ENCODE measurements around the gene DISP2.

DISP2 gene

DNA sequence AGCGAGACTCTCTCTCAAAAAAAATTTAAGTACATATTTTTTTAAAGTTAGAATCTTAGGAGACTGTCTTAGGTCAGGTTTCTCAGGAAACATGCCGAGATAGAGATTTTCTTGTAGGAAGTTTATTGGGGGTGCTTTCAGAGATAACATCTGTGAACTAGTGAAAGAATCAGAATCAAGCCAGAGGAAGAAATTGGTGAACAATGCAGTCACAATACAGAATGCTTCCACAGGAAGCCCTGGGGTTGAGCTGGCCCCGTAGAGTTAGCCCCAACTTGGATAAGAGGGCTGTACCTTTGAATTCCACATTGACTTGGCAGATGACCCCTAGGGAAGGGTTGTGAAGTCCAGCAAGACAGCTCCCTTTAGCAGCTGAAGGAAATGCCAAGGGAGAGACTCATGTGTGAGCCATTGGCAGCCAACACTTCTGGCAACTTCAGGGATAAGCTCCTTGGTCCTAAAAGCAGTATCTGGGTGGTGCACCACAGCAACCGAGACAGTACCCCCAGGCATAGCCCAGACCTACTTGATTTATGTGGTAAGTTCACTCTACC, 43.2 kb upstream of the DISP2 start:
- Histone ChIP-seq H3K36me3 (no peaks in the 10 kb centered on the region), H3K27me3 (no peaks in the 10 kb centered on the region), H3K4me2 (no peak overlapping the region), H3K4me1 (peaks cover 13% of the 10 kb centered on the region), H4K20me1 (no peaks in the 10 kb centered on the region), H3K27ac (no peak overlapping the region), H3K9me3 (no peaks in the 10 kb centered on the region), H3K9ac (no peak overlapping the region), H3K4me3 (no peak overlapping the region)
- TF ChIP-seq Cebpa-rat (IDR thresholded peaks at IDR 0.05), result no peak

DNA sequence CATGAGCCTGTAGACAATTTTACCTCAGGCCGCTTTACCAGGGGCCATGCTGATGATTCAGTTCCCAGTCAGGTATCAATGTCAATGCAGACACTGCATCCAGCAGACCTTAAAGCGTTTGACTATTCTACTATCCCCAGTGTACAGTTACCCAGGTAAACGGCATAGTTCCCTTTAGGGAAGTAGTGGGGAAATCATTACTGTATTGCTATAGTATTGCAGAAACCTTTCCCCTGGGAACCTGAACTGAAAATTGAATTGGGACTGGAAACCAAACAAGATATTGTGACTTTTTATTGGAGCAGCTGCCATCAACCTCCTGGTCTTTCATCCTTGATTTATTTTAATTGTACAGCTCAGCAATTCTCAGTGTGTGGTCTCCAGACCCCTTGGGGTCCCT, 41.1 kb upstream of the DISP2 start:
- no peak for TF ChIP-seq Cebpa-rat (IDR thresholded peaks at IDR 0.05)
- Histone ChIP-seq H3K9me3 (no peaks in the 10 kb centered on the region), H4K20me1 (no peaks in the 10 kb centered on the region), H3K4me2 (peak overlapping the region; percentile 18; the same call in 1 of the 2 replicates), H3K27ac (no peak overlapping the region), H3K4me1 (peaks cover 8% of the 10 kb centered on the region; the same call in 1 of the 2 replicates), H3K9ac (no peak overlapping the region), H3K36me3 (no peaks in the 10 kb centered on the region), H3K27me3 (no peaks in the 10 kb centered on the region), H3K4me3 (no peak overlapping the region)

- Histone ChIP-seq H3K36me3 (no peaks in the 10 kb centered on the region), H3K4me3 (no peak overlapping the region), H4K20me1 (no peaks in the 10 kb centered on the region), H3K4me2 (peak overlapping the region; percentile 18; the same call in 1 of the 2 replicates), H3K9ac (no peak overlapping the region), H3K27ac (no peak overlapping the region), H3K4me1 (peaks cover 12% of the 10 kb centered on the region), H3K27me3 (no peaks in the 10 kb centered on the region), H3K9me3 (no peaks in the 10 kb centered on the region)
- TF ChIP-seq Cebpa-rat (IDR thresholded peaks at IDR 0.05), result no peak
Observed at GRCh38 chr15:40317580-40317979, 40.4 kb upstream of the DISP2 start.

DNA sequence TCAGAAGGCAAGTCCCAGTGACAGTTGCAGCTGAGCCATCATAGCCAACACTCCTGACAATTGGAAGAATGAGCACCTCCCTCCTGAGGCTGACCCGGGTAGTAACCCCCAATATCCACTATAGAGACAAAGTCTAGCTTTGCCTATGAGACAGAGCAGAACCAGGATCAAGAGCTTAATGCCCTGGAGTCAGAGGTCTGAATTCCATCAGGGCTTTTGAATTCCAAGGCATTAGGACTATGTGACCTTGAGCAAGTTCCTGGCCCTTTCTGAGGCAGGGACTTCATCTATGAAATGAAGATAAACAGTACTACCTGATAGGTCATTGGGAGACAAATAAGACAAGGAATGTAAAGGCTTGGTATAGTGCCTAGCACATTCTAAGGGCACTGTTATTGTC, 37.6 kb upstream of the DISP2 start:
- no peak overlapping the region for H3K4me2 ChIP-seq
- no peak for TF ChIP-seq Cebpa-rat (IDR thresholded peaks at IDR 0.05)
- H3K9ac ChIP-seq, result no peak overlapping the region
- peaks cover 31% of the 10 kb centered on the region for H3K4me1 ChIP-seq
- no peaks in the 10 kb centered on the region for H3K36me3 ChIP-seq
- no peak overlapping the region for H3K4me3 ChIP-seq
- no peak overlapping the region for H3K27ac ChIP-seq
- H3K9me3 ChIP-seq, result no peaks in the 10 kb centered on the region
- peaks cover 14% of the 10 kb centered on the region for H4K20me1 ChIP-seq
- H3K27me3 ChIP-seq, result peaks cover 17% of the 10 kb centered on the region

DNA sequence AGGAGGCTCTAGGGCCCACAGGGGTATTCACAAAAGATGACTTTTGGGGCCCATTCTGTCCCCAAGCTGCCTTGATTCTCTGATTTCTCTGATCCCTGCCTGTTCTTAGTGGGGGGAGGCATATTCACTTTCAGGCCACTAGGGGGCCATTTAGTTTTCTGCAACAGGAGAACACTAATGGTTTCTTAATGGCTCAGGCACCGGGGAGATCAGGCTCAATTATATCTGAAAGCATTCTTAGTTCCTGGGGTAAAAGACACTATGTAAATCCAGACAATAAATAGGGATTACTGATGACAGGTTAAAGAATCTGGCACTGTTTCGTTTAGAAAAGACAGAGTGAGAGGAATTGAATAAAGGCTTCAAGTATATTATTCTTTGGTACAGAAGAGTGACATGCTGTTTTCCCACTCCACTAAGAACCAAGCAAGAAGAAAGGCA, 37.1 kb upstream of the DISP2 start:
- H3K27ac ChIP-seq, result no peak overlapping the region
- peaks cover 22% of the 10 kb centered on the region for H3K27me3 ChIP-seq
- no peak overlapping the region for H3K9ac ChIP-seq
- H3K4me1 ChIP-seq, result peaks cover 35% of the 10 kb centered on the region
- no peak overlapping the region for H3K4me3 ChIP-seq
- no peaks in the 10 kb centered on the region for H3K9me3 ChIP-seq
- TF ChIP-seq Cebpa-rat (IDR thresholded peaks at IDR 0.05), result no peak
- peaks cover 17% of the 10 kb centered on the region for H4K20me1 ChIP-seq
- H3K36me3 ChIP-seq, result no peaks in the 10 kb centered on the region
- no peak overlapping the region for H3K4me2 ChIP-seq

DNA sequence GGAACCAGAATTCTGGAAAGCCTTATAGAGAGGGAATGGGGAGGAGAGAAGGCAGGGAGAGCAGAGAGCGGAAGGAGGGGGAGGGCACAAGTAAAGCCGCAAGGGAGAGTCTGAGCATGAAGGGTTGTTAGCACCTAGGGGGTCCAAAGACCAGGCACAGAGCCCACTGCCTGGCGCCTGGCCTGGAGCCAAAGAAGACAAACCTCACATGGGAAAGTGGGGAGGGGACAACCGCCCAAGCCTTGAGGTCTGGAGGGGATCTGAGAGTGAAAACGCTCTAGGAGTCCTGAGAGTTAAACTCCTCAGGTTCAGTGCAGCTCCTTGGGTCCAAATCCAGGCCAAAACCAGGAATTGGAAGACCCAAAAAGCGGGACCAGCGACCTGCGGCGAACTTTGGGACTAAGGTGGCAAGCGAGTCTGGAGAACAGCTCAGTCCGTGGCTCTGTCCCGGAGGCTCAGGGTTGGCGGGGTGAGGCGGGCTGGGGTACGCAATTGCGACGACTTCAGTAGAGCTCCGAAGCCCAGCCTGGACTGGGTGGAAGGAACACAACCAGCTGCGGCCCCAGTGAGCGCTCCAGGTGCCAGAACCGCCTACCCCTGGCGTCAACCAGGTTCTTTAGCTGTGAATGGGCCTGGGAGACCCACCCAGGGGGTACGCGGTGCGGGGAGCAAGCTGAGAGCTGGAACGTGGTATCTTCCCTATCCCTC, 35.3 kb upstream of the DISP2 start:
- Histone ChIP-seq H3K4me3 (peak overlapping the region; percentile 88), H3K4me2 (peak overlapping the region; percentile 98), H4K20me1 (peaks cover 17% of the 10 kb centered on the region), H3K36me3 (no peaks in the 10 kb centered on the region), H3K27me3 (peaks cover 24% of the 10 kb centered on the region), H3K27ac (no peak overlapping the region), H3K9me3 (no peaks in the 10 kb centered on the region), H3K4me1 (peaks cover 38% of the 10 kb centered on the region), H3K9ac (no peak overlapping the region)
- TF ChIP-seq Cebpa-rat (IDR thresholded peaks at IDR 0.05), result no peak

- no peak for TF ChIP-seq Cebpa-rat (IDR thresholded peaks at IDR 0.05)
- Histone ChIP-seq H3K4me3 (peak within 1 kb of the TSS; percentile 88), H4K20me1 (peaks cover 17% of the 10 kb centered on the region), H3K27me3 (peaks cover 24% of the 10 kb centered on the region), H3K27ac (peak within 1 kb of the TSS; percentile 71), H3K9me3 (no peaks in the 10 kb centered on the region), H3K36me3 (no peaks in the 10 kb centered on the region), H3K4me1 (peaks cover 45% of the 10 kb centered on the region), H3K9ac (peak within 1 kb of the TSS; percentile 79), H3K4me2 (peak within 1 kb of the TSS; percentile 98)
Observed at GRCh38 chr15:40323239-40323952, 34.6 kb upstream of the DISP2 start, which contains the start of gene INAFM2. TSS of gene INAFM2 (plus strand) at chr15:40323692. CDS start at chr15:40324056, 364 bp downstream.

GRCh38 chr15:40323953-40324937, 33.8 kb upstream of the DISP2 start:
- H3K36me3 ChIP-seq, result no peaks in the 10 kb centered on the region
- TF ChIP-seq Cebpa-rat (IDR thresholded peaks at IDR 0.05), result no peak
- peaks cover 54% of the 10 kb centered on the region for H3K4me1 ChIP-seq
- H3K4me2 ChIP-seq, result peak overlapping the region; percentile 98
- peak overlapping the region; percentile 79 for H3K9ac ChIP-seq
- peaks cover 17% of the 10 kb centered on the region for H4K20me1 ChIP-seq
- H3K27ac ChIP-seq, result peak overlapping the region; percentile 71
- no peaks in the 10 kb centered on the region for H3K9me3 ChIP-seq
- peaks cover 24% of the 10 kb centered on the region for H3K27me3 ChIP-seq
- H3K4me3 ChIP-seq, result peak overlapping the region; percentile 88

DNA sequence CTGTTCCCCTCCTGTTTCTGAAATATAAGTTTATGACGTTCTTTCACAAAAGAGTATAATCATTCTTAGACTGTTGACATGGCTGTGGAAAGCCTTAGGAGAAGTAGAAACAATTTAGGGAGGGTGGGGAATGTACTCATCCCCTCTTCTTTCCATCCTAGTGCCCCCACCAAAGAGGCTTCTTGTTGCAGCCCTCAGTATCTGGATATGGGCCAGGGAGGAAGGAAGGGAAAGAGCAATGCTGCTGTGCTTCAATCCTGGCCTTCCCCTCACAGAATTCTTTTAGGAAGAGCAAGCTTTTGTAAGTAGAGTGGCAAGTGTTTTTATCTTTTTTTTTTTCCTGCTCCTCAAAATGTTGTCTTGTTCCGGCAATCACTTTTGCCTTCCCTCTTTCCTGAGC, 32.8 kb upstream of the DISP2 start:
- no peaks in the 10 kb centered on the region for H3K36me3 ChIP-seq
- H3K9me3 ChIP-seq, result no peaks in the 10 kb centered on the region
- no peak overlapping the region for H3K9ac ChIP-seq
- H4K20me1 ChIP-seq, result peaks cover 17% of the 10 kb centered on the region
- peak overlapping the region; percentile 88 for H3K4me3 ChIP-seq
- TF ChIP-seq Cebpa-rat (IDR thresholded peaks at IDR 0.05), result no peak
- H3K27me3 ChIP-seq, result peaks cover 24% of the 10 kb centered on the region
- H3K4me1 ChIP-seq, result peaks cover 63% of the 10 kb centered on the region
- H3K27ac ChIP-seq, result no peak overlapping the region
- peak overlapping the region; percentile 98 for H3K4me2 ChIP-seq

All from BLaER1 (cell line).